Head of caudate nucleus (tissue), 42 donors: ENCODE results near the gene RABGAP1L.
"Not testable (repeated sequence)": the region's sequence is repeated elsewhere in the genome, so short reads cannot be mapped to it uniquely, and the experiment has no call there.

ENCODE experiments used
- DNase-seq, 42 donors: peaks; one replicate each; pipeline versions ENCODE4 v3.0.0 to v3.0.0-alpha.2; 2020 to 2021; ENCODE audit warnings: mixed read lengths in 7 of 42
- intact Hi-C: fragments of 100-400 bp; cut with DNase I; formaldehyde crosslinking; loops from one replicate; pipeline ENCODE4 v1.15.0; 2022

The RABGAP1L gene

DNA sequence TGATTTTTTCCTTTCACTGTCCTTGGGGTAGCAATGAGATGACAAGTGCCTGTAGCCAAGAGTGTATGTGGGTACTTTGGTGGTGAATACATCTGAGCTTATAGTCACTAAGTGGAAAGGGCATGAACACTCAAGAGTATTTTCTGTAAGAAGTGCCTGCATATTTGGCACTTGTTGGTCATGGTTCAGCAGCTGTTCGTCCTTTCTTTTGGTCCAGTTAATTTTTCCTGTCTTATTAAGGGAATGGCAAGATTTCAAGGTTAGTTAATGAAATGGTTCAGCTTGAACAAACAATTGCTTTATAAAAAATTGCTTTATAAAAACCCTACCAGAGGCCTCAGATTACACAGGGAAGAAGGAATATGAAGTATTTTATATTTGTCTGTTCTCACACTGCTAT lies 239.9 kb downstream of the RABGAP1L start:
- no peak for DNase-seq
- intact Hi-C loops, result no loop called here

DNA sequence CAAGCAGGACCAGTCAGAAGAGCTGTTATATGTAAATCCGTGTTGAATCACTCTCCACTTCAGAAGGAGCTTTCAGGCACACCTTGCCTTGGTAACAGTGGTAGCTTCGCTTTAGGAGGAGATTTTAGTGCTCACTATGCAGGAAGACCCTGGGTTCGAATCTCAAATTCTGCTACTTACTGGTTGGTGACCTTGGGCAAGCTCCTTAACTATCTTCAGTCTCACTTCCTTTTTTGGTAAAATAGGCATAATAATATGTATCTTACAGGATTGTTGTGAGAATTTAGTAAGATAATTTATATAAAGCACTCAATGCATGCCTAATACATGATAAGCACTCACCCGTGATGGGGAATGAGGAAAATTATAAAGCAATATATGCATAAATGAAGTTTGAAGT lies 241.8 kb downstream of the RABGAP1L start:
- no peak for DNase-seq

DNA sequence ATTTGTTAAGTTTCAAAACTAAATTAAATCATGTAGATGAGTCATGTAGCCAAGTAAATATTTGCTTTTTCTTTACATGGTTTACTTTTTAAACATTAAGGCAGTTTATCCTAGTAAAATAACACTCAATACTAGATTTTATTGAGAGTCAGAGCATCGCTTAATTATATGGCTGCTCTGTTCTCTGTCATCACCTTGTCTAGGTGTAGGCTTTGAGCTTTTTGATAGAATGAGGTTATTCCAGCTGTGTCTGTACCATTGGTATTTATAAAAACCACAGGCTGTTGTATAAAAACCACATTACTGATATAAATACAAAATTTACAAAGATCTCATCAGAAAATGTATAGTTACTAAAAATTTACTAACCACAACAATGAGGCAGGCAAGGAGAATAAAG lies 245.9 kb downstream of the RABGAP1L start:
- no peak for DNase-seq
- intact Hi-C loops, result no loop called here

More for the DNA sequence above, 241.8 kb downstream of the RABGAP1L start:
- intact Hi-C loops, result no loop called here

DNA sequence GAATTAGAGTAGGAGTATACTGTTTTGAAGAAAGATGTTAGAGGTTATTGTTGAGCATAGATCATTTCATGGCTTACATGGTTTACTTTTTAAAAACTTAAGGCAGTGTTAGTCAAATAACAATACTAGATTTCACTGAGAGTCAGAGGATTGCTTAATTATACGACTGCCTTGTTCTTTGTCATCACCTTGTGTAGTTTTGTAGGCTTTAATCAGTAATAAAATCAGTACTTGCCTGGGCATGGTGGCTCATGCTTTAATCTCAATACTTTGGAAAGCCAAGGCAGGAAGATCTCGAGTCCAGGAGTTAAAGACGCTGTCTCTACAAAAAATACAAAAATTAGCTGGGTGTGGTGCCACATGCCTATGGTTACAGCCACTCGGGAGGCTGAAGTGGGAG lies 247.1 kb downstream of the RABGAP1L start:
- DNase-seq, result no peak
- intact Hi-C loops, result no loop called here

DNA sequence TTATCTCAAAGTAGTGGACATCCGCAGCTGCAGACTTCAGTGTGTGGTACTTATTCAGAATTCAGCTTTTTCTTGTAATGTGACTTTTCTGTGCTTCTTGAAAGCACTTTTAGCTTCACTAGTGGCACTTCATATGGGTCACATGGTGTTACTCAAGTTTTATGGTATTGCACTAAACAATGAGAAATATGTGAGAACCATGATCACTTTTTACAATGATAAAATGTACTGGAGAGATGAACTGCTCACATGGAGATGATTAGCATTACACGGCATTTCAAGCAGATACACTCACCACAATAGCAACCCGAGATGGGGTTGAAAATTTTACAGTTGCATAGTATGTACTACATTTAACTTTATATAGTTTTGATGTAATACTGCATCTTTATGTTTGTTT lies 248.3 kb downstream of the RABGAP1L start:
- no peak for DNase-seq
- intact Hi-C loops, result no loop called here

DNA sequence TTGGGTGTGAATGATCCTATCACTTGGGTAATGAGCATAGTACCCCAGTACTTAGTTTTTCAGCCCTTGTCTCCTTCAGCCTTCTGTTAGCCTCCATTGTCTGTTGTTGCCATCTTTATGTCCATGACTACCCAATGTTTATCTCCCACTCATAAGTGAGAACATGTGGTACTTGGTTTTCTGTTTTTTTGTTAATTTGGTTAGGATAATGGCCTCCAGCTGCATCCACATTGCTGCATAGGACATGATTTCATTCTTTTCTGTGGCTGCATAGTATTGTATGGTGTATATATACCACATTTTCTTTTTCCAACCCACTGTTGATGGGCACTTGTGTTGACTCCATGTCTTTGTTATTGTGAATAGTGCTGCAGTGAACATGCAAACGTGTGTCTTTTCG lies 248.8 kb downstream of the RABGAP1L start:
- intact Hi-C loops, result no loop called here

DNA sequence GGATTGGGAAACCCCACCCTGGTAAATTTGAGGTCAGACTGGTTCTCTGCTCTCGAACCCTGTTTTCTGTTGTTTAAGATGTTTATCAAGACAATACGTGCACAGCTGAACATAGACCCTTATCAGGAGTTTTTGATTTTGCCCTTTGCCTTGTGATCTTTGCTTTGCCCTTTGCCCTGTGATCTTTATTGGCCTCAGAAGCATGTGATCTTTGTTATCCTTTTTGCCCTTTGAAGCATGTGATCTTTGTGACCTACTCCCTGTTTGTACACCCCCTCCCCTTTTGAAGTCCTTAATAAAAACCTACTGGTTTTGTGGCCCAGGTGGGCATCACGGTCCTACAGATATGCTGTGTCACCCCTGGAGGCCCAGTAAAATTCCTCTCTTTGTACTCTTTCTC lies 250.5 kb downstream of the RABGAP1L start:
- intact Hi-C loops, DNase-seq: not testable (repeated sequence)

More for the DNA sequence above, 248.8 kb downstream of the RABGAP1L start:
- no peak for DNase-seq

DNA sequence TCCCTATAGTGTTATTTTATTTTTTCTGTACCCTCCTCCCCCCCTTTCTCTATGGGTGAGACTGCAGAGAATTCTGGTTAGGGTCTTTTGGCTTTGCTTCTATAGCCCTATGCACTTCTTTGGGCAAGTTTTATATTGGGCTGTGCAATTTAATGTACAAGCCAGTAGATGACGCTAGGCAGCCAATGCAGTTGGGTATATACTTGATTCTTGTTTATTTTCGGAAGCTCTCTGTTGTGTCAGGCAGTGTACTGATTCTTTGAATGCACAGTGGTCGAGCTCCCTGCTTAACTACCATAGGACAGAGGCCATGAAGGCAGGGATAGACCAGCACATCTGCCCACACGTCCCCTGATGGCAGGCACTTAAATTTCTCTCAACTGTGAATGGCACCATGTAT lies 254.3 kb downstream of the RABGAP1L start:
- no peak for DNase-seq
- intact Hi-C loops, result no loop called here

DNA sequence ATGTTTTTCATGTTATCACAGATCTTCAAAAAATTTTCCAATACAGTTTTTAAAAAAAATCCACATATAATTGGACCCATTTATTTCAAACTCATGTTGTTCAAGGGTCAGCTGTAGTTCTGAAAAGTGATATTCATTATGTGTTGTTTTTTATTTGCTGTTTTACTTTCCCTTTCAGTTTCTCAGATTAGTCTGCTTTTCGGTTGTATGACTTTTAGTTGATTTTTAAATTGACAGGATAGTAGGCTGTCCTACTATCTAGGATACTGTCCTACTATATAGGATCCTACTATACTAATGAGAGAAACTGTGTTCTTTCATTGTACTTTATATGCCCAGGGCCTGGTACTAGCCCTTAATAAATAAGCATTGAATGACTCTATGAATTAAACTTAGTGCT lies 254.9 kb downstream of the RABGAP1L start:
- intact Hi-C loops, result no loop called here
- DNase-seq, result no peak

DNA sequence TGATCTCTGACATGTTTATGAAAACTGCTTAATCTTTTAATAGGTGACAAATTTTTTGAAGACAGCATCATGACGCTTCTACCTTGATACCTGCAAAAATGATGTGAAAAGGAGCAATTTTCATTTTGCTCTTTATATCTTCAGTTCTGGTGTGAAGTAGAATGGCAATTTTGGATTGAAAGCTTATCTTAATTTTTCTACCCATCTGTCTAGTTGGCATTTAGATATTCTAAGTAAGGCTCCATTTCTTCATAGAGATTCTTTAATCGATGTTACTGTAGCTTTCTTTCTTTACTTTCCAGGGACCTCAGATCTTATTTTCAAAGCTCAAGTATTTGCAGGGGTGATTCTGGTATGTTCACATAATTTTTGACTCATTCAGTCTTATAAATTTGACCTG lies 256.2 kb downstream of the RABGAP1L start:
- no peak for DNase-seq
- intact Hi-C loops, result no loop called here

DNA sequence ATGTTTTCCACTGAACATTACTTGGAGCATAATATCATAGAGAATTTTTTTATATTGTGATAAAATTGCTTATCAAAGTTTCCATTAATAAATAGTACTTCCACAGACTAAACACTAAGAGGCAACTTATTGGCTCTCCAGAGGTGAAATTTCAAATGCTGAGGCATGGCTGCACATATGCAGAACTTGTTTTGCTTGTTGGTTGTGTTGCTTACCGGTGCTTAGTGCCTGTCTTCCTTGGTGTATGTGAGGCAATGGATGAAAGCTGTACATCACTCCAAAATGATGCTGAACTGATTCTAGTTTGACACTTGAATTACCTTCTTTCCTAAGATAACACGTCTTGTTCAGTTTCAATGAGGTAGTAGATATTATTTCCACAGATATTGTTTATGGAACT lies 258.6 kb downstream of the RABGAP1L start:
- intact Hi-C loops, result no loop called here
- DNase-seq, result no peak

DNA sequence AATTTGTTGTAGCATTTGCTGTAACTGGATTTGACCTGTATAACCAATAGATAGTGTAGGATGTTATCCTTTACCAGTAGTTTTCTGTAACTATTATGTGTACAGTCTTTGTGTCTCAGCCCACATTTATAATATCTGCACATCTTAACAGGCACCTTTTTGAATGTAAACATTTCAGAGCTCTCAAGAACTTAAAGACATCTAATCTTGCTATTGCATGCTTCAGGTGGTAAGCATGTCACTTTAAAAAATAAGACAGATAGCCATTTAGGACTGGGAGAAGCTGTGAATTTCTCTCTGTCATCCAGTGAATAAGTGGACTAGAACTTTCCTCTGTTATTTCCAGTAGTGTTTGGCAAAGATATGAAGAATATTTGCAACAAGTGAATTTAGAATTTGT lies 265.8 kb downstream of the RABGAP1L start:
- intact Hi-C loops, result no loop called here
- DNase-seq, result no peak

DNA sequence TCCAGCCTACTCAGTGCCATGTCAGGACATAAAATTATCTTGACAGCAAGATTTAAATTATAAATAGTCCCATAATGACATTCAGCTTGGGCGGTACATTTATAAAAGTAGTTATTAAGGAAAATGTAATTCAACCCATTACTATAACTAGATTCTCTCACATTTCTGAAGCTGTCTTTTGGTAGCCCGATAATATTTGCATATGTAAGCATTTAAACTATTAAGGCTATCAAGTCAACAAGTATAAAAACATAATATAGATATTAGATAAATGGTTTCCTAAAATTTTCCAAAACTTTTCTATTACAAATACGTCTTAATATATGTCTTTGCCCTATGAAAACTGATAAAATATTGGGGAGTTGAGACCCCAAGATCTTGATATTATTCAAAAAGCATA lies 266.8 kb downstream of the RABGAP1L start:
- intact Hi-C loops, result no loop called here
- DNase-seq, result peak in 1 of 42 donors; percentile 11

DNA sequence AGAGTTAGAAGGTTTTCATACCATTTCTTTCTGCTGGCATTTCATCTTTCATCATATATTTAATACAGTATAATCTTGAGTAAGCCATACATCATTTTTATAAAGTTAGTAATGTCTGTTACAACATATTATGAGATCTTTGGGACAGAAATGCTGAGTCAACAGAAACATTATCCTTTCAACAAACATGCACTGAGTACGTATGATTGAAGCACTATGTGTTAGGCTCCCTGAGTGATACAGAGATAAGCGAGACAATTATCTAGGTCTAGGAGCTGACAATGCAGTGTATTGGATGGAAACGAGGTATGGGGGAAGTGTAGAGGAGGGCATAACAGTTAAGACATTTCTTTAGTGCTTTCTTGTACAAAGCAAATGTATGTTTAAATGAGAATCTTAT lies 268.7 kb downstream of the RABGAP1L start:
- DNase-seq, result no peak

DNA sequence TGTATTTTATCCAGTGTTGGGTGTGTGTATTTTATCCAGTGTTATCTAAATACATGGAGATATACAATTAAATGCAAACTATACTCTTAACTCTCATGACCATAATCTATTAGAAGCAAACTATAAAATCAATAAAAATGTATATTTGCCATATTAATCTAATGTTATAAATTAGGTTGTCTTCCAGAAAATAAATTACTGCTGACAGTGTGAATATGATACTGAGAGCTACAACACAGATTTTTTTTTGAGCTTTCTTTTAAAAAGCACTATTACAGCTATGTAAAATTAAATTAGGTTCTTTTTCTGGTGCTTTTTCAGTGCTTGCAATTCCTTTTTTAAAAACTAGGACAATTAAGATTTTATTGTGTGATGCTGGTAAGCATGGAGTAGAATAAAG lies 269.4 kb downstream of the RABGAP1L start:
- no peak for DNase-seq
- intact Hi-C loops, result no loop called here

More for the DNA sequence above, 268.7 kb downstream of the RABGAP1L start:
- intact Hi-C loops, result no loop called here

DNA sequence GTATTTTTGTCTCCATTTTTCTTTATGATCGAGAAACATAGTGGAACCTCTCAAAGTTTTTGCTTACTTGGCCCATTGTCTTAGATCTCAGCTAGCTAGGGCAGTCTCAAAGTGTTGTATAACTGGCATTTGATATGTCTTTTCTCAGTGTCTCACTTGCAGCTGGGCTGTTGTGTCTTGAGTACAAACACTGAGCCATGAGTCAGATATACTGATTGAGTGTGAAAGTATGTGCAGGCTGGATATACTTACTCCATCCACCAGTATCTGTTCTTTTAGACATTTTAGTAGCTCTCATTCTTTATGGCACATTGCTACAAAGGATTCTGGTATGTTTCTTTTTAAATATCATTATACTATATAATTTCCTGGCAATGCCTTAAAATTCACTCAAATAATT lies 274.1 kb downstream of the RABGAP1L start:
- intact Hi-C loops, result no loop called here
- no peak for DNase-seq

DNA sequence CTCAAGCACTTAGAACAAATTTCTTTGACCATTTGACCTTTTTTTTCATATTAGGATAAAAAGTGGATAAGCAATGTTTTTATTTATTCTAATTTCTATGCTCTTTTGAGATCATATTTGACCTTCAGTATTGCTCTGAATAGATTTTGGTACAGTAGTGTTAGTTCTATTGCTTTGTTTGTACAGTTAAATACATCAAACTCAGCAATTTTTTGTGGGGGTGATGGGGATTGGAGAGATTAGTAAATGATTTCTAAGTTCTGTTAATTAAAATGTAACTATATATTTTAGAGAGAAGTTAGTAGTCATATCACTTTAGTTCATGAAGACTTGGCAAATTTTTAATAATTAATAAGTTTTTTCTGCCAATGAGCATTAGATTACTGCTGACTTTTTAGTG lies 286.0 kb downstream of the RABGAP1L start:
- intact Hi-C loops, result no loop called here
- DNase-seq, result no peak

DNA sequence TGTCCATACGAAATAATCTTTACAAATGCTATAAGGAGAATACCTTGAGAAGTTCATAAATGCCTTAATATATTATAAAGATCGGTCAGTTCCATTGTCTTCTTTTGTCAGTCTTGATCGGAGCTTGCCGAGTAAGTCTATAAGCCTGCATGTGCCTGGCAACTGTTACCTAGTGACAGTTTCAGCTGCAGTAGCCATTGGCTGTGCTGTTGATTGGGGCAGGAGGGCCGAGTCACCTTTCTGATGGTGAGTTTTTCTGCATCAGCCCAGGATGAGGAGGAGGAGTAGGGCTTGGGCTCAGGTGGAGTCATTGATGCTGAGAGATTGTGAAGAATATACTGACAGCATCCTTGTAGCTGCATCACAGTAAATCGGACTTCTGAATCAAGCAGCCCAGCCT lies 286.5 kb downstream of the RABGAP1L start:
- peak in 11 of 42 donors; percentile 8 to 54 (median 27) for DNase-seq
- intact Hi-C loops, result no loop called here

DNA sequence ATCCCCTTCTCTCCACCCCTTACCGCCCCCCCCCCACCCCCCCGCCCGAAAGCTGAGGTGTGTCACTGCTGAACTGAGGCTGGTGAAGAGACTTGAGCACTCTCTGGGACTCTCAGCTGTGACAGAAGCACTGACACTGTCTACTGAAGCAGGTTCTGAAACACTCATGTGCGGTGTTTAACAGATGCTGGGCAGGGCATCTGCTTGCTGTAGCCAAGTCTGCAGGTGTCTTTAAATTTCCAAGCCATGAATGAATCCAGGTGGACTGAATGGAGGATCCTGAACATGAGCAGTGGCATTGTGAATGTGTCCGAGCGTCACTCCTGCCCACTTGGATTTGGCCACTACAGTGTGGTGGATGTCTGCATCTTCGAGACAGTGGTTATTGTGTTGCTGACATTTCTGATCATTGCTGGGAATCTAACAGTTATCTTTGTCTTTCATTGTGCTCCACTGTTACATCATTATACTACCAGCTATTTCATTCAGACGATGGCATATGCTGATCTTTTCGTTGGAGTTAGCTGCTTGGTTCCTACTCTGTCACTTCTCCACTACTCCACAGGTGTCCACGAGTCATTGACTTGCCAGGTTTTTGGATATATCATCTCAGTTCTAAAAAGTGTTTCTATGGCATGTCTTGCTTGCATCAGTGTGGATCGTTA lies 288.7 kb downstream of the RABGAP1L start, which contains the start of gene GPR52:
TSS of gene GPR52 (plus strand) at position 99 of the 665 bp plus-strand sequence. CDS start at position 247, 148 bp downstream.
- intact Hi-C loops, result no loop called here
- DNase-seq, result peak in 24 of 42 donors; percentile 7 to 74 (median 39)

DNA sequence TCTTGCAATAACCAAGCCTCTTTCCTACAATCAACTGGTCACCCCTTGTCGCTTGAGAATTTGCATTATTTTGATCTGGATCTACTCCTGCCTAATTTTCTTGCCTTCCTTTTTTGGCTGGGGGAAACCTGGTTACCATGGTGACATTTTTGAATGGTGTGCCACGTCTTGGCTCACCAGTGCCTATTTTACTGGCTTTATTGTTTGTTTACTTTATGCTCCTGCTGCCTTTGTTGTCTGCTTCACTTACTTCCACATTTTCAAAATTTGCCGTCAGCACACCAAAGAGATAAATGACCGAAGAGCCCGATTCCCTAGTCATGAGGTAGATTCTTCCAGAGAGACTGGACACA lies 289.2 kb downstream of the RABGAP1L start:
- intact Hi-C loops, result no loop called here
- DNase-seq, result no peak

DNA sequence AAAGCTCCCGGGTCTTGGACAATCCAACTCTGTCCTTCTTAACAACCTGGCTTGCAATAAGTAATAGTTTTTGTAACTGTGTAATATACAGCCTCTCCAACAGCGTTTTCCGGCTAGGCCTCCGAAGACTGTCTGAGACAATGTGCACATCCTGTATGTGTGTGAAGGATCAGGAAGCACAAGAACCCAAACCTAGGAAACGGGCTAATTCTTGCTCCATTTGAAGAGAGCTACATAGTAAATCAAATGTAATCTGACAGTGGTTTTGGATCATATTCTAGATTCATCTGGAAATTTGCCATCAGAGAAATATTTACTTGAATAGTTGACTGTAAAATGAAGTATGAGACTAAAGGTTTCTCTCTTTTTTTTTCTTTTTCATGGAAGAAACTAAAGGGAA lies 289.7 kb downstream of the RABGAP1L start:
- intact Hi-C loops, result no loop called here
- DNase-seq, result no peak

DNA sequence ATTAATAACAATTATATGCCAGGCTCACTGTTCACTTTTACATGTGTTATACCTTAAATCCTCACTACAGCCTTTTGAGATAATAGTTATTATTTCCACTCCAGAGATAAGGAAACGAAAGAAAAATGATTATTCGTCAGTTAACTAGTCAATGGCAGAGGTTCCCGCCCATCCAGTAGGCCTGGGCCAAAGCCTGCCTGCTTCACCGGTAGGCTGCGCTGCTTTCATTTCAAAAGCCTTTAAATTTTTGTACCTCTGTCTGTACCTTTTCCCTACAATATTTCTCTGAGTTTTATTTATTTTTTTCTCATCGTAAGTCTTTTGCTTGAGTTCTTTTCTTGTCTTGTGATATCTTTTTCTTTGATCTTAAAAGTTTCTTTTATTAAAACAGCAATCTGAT lies 292.1 kb downstream of the RABGAP1L start:
- intact Hi-C loops, result no loop called here

More for the DNA sequence above, 292.1 kb downstream of the RABGAP1L start:
- DNase-seq, result peak in 21 of 42 donors; percentile 13 to 63 (median 37)
